ENCODE results near the gene CNPPD1.
A peak's percentile ranks its signal among the peaks of the same experiment; 100 is the strongest.

CNPPD1 gene

DNA sequence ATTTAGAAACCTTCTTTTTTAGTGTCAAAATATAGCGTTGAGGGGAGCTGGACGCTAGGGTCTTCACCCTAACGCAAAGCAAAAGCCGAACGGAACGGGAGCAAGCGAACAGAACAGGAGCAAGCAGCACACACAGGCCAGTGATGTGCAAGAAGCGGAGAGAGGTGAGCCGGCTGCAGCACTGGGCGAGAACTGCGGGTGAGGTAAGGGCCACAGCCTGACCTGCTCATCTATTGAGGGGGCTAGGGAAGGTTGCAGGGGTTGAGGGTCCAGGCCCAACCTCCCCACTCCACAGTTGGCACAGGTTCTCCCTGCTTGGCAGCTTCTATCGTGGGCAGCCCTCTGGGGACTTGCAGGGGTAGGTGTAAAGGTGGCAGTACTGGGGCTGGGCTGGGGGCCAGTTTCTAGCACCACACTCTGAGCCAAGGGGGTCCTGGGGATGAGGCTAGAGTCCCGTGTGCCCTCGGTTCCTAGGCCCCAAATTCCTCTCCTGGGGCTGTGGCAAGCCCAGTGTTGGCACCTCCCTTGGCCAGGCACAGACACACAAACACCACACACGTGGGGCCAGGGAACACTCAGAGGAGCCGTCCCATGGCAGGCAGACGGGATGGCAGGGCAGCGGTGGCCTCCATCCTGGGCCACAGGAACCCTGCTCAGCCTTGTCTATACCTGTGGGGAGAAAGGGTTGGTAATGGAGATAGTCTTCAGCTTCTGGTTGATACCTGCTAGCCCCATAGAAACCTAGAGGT is 43.2 kb upstream of the CNPPD1 start:
- DNase-seq (ENCODE audit: low spot score) = no peak
- in situ Hi-C loops (cut with MboI; ENCODE audit: low pct_unique_long_range_greater_than_20kb, low sequenced_read_pairs, unreplicated experiment) = no loop called here
- TF ChIP-seq, protein P1, sequence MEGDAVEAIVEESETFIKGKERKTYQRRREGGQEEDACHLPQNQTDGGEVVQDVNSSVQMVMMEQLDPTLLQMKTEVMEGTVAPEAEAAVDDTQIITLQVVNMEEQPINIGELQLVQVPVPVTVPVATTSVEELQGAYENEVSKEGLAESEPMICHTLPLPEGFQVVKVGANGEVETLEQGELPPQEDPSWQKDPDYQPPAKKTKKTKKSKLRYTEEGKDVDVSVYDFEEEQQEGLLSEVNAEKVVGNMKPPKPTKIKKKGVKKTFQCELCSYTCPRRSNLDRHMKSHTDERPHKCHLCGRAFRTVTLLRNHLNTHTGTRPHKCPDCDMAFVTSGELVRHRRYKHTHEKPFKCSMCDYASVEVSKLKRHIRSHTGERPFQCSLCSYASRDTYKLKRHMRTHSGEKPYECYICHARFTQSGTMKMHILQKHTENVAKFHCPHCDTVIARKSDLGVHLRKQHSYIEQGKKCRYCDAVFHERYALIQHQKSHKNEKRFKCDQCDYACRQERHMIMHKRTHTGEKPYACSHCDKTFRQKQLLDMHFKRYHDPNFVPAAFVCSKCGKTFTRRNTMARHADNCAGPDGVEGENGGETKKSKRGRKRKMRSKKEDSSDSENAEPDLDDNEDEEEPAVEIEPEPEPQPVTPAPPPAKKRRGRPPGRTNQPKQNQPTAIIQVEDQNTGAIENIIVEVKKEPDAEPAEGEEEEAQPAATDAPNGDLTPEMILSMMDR (IDR thresholded peaks at IDR 0.05; ENCODE audit: extremely low read depth, insufficient read depth, missing control alignments) = no peak

DNA sequence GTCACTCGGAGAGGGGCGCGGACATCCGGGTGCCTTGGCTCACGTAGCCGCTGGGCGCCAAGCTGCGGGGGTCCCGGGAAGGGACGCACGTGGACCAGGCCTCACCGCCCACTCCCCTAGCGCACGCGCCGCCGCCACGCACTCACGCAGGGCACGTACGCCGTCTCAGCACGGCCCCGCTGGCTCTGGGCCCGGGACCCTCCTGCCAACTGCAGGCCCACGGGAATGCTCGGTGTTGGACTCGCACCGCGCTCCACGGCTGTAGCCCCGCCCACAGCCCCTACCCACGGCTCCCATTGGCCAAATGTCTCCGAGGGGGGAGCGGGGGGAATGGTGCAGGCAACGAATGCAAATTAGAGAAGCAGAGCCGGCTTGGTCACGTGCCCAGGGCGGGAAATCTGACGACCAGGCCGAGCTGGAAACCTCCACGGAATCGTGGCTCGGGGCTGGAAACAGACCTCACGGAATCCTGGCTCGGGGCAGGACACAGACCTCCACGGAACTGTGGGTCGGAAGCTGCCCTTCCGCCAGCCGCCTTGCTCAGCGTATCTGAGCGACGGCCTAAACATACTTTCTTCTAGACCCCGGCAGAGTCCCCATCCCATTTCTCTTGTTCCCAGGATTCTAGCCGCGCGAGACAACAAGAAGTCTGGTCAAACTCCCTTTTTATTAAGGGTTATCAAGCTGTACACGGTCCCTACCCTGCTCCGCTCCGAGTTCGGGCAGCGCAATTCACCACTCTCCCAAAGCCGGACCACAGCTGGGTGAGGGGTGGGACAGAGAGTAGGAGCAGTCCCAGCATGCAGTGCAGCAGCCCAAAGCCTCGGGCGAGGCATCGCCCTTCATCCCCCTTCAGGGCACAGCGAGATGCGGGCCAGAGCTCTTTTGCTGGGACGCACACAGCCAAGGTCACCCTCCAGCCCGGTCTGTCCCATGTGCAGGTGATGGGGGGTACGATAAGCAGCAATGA is 42.3 kb upstream of the CNPPD1 start, which contains the start of gene ABCB6:
TSS of gene ABCB6 (minus strand) at position 227 of the 970 bp plus-strand sequence. CDS start 285 bp downstream, outside the sequence.
- in situ Hi-C loops (cut with MboI; ENCODE audit: low pct_unique_long_range_greater_than_20kb, low sequenced_read_pairs, unreplicated experiment) = no loop called here
- peak; percentile 95 for DNase-seq (ENCODE audit: low spot score)
- TF ChIP-seq, protein P1 (IDR thresholded peaks at IDR 0.05; ENCODE audit: extremely low read depth, insufficient read depth, missing control alignments) = no peak

DNA sequence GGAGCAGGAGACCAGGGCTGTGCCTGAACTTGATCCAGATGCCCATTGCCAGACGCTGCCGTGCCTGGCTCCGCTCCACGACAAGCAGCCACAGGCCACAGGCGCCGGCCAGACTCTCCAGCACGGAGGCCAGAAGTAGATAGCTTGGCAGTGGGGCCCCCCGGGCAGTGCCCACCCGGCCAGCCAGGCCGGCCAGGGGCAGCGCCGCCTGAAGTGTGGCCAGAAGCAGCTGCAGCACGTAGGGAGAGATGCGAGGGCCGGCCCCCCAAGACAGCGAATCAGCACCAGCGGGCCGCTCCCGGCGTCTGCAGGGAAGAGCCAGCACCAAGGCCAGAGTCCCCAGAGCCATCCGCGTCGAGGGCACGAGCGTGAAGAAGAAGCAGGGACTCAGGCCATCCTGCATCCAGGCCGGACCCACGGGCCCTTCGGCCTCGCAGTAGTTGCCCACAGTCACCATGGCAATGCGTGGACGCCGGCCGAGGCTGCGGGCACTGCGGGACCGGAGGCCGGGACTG is 41.5 kb upstream of the CNPPD1 start:
- TF ChIP-seq, protein P1 (IDR thresholded peaks at IDR 0.05; ENCODE audit: extremely low read depth, insufficient read depth, missing control alignments) = no peak
- peak; percentile 58 for DNase-seq (ENCODE audit: low spot score)
- in situ Hi-C loops (cut with MboI; ENCODE audit: low pct_unique_long_range_greater_than_20kb, low sequenced_read_pairs, unreplicated experiment) = no loop called here

DNA sequence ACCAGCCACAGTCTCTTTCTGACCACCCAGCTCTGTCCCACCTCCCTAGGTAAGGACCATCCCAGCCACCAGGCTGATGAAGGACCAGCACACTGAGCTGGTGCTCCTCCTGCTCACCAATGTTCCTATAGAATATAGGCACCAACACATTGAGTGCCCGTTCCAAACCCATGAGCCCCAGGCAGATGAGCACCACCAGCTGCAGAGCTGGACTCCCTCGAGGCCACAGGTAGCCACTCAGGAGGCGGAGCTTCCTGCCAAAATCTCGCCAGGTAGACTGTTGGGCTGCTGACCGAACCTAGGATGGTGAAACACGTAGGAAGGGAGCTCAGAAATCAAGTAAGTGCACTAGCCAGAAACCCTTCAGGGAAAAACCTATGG is 39.8 kb upstream of the CNPPD1 start:
- no peak for DNase-seq (ENCODE audit: low spot score)
- TF ChIP-seq, protein P1 (IDR thresholded peaks at IDR 0.05; ENCODE audit: extremely low read depth, insufficient read depth, missing control alignments) = no peak
- in situ Hi-C loops (cut with MboI; ENCODE audit: low pct_unique_long_range_greater_than_20kb, low sequenced_read_pairs, unreplicated experiment) = no loop called here

DNA sequence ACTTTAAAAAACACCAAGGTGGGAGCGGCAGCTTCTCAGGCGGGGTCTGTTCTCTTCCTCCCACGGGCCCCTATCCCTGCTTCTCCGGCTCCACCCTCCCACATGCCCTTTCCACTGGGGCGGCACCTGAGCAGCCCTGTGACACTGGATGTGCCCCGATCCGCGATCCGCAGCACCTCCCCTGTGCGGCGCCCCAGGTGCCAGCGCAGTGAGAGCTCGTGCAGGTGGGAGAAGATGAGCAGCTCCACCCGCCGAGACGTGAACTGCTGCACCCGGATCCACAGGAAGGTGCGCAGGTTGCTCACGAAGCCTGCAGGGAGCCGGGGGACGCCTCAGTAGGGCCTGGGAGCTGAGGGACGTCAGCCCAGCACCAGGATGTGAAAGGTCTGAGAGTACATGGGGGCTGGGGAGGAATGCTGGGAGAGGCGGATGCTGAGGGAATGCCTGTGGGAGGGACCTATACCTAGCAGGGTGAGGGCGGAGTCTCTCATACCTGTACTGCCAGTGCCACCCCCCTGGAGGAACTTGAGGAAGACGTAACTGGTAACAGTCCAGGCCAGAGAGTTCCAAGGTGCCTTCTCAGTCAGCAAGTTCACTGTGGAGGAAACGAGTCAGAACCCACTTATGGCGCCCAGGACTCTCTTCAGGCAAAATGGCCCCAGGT is 39.3 kb upstream of the CNPPD1 start:
- in situ Hi-C loops (cut with MboI; ENCODE audit: low pct_unique_long_range_greater_than_20kb, low sequenced_read_pairs, unreplicated experiment) = no loop called here
- TF ChIP-seq, protein P1 (IDR thresholded peaks at IDR 0.05; ENCODE audit: extremely low read depth, insufficient read depth, missing control alignments) = no peak
- DNase-seq (ENCODE audit: low spot score) = no peak

DNA sequence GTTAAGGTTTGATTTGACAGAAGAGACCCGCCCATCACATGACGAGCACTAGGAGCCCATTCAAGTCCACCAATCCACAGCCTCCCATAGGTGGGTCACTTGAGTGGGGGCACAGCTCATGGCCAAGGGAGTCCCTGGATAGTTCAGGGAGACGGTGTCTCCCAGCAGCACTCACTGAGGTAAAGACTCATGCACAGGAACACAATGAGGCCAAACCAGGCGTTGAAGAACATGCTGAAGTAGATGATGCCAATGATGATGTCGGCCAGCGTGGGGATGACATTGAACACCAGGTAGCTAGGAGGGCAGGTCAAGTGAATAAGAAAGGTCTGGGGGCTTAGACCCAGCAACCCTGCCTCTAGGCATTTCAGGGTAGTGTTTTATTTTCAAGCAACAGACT is 38.1 kb upstream of the CNPPD1 start:
- TF ChIP-seq, protein P1 (IDR thresholded peaks at IDR 0.05; ENCODE audit: extremely low read depth, insufficient read depth, missing control alignments) = no peak
- DNase-seq (ENCODE audit: low spot score) = no peak
- in situ Hi-C loops (cut with MboI; ENCODE audit: low pct_unique_long_range_greater_than_20kb, low sequenced_read_pairs, unreplicated experiment) = no loop called here
